A549 (cell line): ENCODE results near the gene SLC7A8. TPM values are rescaled to one million over a fixed set of nuclear protein-coding genes. Genes with fewer than 3 reads are reported as not detected.

Experiments used
- ATAC-seq, 2 experiments: fragments of 200-7000 bp in 1 of 2; fragments of >200 bp in 1 of 2; cut with Nextera tagmentation in 1 of 2; cut with Tn5 transposase in 1 of 2; 3 replicates each; pipeline versions ENCODE4 v1.8.0 to v1.9.1; 2018 to 2020; ENCODE audit warnings: mild to moderate bottlenecking in 1 of 2, moderate library complexity in 1 of 2
- CTCF ChIA-PET: fragments of 300-600 bp; sonication (Branson Sonifier 250); formaldehyde crosslinking; extraction: SDS; loops from one replicate; lab custom pipeline; 2021; ENCODE audit warnings: antibody characterized with exemption, inconsistent platforms; lab: Yijun Ruan, JAX
- POLR2A ChIA-PET: fragments of 350-600 bp; formaldehyde crosslinking; extraction: SDS; loops from one replicate; lab custom pipeline; 2021; ENCODE audit warnings: antibody characterized with exemption, inconsistent platforms; lab: Yijun Ruan, JAX
- DNase-seq, 2 experiments: peaks; one replicate each; pipeline versions ENCODE4 v3.0.0 to v3.0.0-alpha.2; 2011 to 2016; ENCODE audit warnings: low read depth in 1 of 2, low spot score in 1 of 2
- FAIRE-seq: peaks from 2 replicates; lab custom pipeline; 2011; peaks lifted over from hg19 to GRCh38; lab: Jason Lieb, UNC
- H3K27ac ChIP-seq, 2 experiments: fragments of >200 bp; sonication (Bioruptor Twin); formaldehyde crosslinking; 3 replicates each; pipeline ENCODE4 v1.5.1; 2016 to 2017
- H3K4me1 ChIP-seq: fragments of >200 bp; sonication (Bioruptor Twin); formaldehyde crosslinking; 3 replicates; pipeline ENCODE4 v1.6.1; 2016
- H3K4me2 ChIP-seq: fragments of >200 bp; sonication (Bioruptor Twin); formaldehyde crosslinking; 3 replicates; pipeline ENCODE4 v1.6.1; 2016
- H3K4me3 ChIP-seq: fragments of >200 bp; sonication (Bioruptor Twin); formaldehyde crosslinking; 3 replicates; pipeline ENCODE4 v1.5.1; 2016
- H3K9me3 ChIP-seq: fragments of >200 bp; sonication (Bioruptor Twin); formaldehyde crosslinking; 3 replicates; pipeline ENCODE4 v1.6.1; 2016
- BCL3 ChIP-seq: fragments of >200 bp; sonication (Bioruptor Twin); formaldehyde crosslinking; IDR thresholded peaks from 3 replicates; pipeline ENCODE4 v1.6.1; 2016
- CBX8 ChIP-seq: fragments of 200-600 bp; sonication (generic); IDR thresholded peaks from 2 replicates; pipeline ENCODE4 v1.6.1; 2016
- CEBPB ChIP-seq, 2 experiments: fragments of >200 bp in 1 of 2; sonication (Bioruptor Twin) in 1 of 2; formaldehyde crosslinking in 1 of 2; IDR thresholded peaks; 2 replicates each; pipeline ENCODE4 v1.6.1; 2012 to 2016
- CTCF ChIP-seq: fragments of >200 bp; sonication (Bioruptor Twin); formaldehyde crosslinking; IDR thresholded peaks from 3 replicates; pipeline ENCODE4 v1.5.1; 2016
- EHF ChIP-seq: fragments of 250-450 bp; sonication (Bioruptor Pico); IDR thresholded peaks from 2 replicates; pipeline ENCODE4 v1.5.0; 2020; ENCODE audit warnings: mild to moderate bottlenecking
- EHMT2 ChIP-seq: fragments of 200-600 bp; sonication (generic); IDR thresholded peaks from 2 replicates; pipeline ENCODE4 v1.6.1; 2016; ENCODE audit warnings: antibody characterized with exemption, low read depth, mild to moderate bottlenecking, moderate library complexity
- FOSB ChIP-seq: fragments of 250-450 bp; sonication (Bioruptor Pico); IDR thresholded peaks from 2 replicates; pipeline ENCODE4 v1.5.0; 2020; ENCODE audit warnings: mild to moderate bottlenecking, moderate library complexity
- HEYL ChIP-seq: fragments of 250-450 bp; sonication (Bioruptor Pico); IDR thresholded peaks from 2 replicates; pipeline ENCODE4 v1.8.0; 2021; ENCODE audit warnings: mild to moderate bottlenecking, moderate library complexity
- HOXB5 ChIP-seq: fragments of 250-450 bp; sonication (Bioruptor Pico); IDR thresholded peaks from 2 replicates; pipeline ENCODE4 v1.5.0; 2020; ENCODE audit warnings: mild to moderate bottlenecking, moderate library complexity
- KDM5A ChIP-seq: fragments of 200-600 bp; sonication (generic); IDR thresholded peaks from 2 replicates; pipeline ENCODE4 v1.6.1; 2016; ENCODE audit warnings: antibody characterized with exemption, mild to moderate bottlenecking
- MAFK ChIP-seq: fragments of 450-650 bp; IDR thresholded peaks from 2 replicates; pipeline ENCODE4 v1.6.1; 2014; ENCODE audit not compliant: partially characterized antibody
- MAZ ChIP-seq: fragments of 150-350 bp; IDR thresholded peaks from 2 replicates; pipeline ENCODE4 v1.6.1; 2014; ENCODE audit warnings: antibody characterized with exemption, low read depth, low read length, borderline replicate concordance
- NFE2L2 ChIP-seq: fragments of 150-350 bp; conservative IDR thresholded peaks from 2 replicates; pipeline ENCODE4 v1.6.1; 2014; ENCODE audit warnings: low read length
- PBX3 ChIP-seq: IDR thresholded peaks from 2 replicates; pipeline ENCODE4 v1.6.1; 2012
- RFX5 ChIP-seq: fragments of 450-650 bp; IDR thresholded peaks from 2 replicates; pipeline ENCODE4 v1.7.1; 2014; ENCODE audit warnings: antibody characterized with exemption, mild to moderate bottlenecking, moderate library complexity
- RNF2 ChIP-seq: fragments of 200-600 bp; sonication (generic); IDR thresholded peaks from 2 replicates; pipeline ENCODE4 v1.6.1; 2016; ENCODE audit warnings: low read depth, mild to moderate bottlenecking, antibody characterized with exemption, moderate library complexity, borderline replicate concordance
- SREBF2 ChIP-seq: fragments of 450-650 bp; IDR thresholded peaks from 2 replicates; pipeline ENCODE4 v1.6.1; 2014; ENCODE audit warnings: mild to moderate bottlenecking, moderate library complexity
- TP53 ChIP-seq: fragments of 250-450 bp; sonication (Bioruptor Pico); IDR thresholded peaks from 2 replicates; pipeline ENCODE4 v1.5.0; 2021; ENCODE audit warnings: mild to moderate bottlenecking, moderate library complexity
- ZC3H11A ChIP-seq: fragments of 450-650 bp; IDR thresholded peaks from 2 replicates; pipeline ENCODE4 v1.6.1; 2014; ENCODE audit warnings: antibody characterized with exemption, mild to moderate bottlenecking
- ZFP36 ChIP-seq: fragments of 450-650 bp; IDR thresholded peaks from 2 replicates; pipeline ENCODE4 v1.6.1; 2014; ENCODE audit warnings: borderline replicate concordance; ENCODE audit not compliant: partially characterized antibody
- ZSCAN20 ChIP-seq: fragments of 250-450 bp; sonication (Bioruptor Pico); IDR thresholded peaks from 2 replicates; pipeline ENCODE4 v1.8.0; 2022; ENCODE audit warnings: mild to moderate bottlenecking, moderate library complexity
- WGBS: methylation state at CpG from one replicate; pipeline ENCODE4 v1.1.6; 2017; ENCODE audit errors: missing lambda C conversion rate; 5-methylcytosine and 5-hydroxymethylcytosine counted together
- polyA plus RNA-seq, 4 experiments: library from polyadenylated mRNA; depleted of rRNA in 3 of 4; stranded (reverse); fragments of >200 nt; fragmentation: RNase III in 1 of 4; extraction: RNeasy Plus Mini Kit Qiagen cat#74134 plus additional on column Dnase treatment in 1 of 4; gene quantifications; 2 replicates in 3 of 4; 3 replicates in 1 of 4; pipeline ENCODE4 v1.2.3, GENCODE V29; 2011 to 2017
- TF ChIP-seq, protein P1 (sequence below): fragments of 250-450 bp; sonication (Bioruptor Pico); IDR thresholded peaks from 2 replicates; pipeline ENCODE4 v1.5.0; 2020; ENCODE audit warnings: low read depth, mild to moderate bottlenecking, moderate library complexity

Gene SLC7A8
- polyA plus RNA-seq, 2 of the 4 experiments (the other 2 are of a cell fraction) = 0.28 to 0.35 TPM

DNA sequence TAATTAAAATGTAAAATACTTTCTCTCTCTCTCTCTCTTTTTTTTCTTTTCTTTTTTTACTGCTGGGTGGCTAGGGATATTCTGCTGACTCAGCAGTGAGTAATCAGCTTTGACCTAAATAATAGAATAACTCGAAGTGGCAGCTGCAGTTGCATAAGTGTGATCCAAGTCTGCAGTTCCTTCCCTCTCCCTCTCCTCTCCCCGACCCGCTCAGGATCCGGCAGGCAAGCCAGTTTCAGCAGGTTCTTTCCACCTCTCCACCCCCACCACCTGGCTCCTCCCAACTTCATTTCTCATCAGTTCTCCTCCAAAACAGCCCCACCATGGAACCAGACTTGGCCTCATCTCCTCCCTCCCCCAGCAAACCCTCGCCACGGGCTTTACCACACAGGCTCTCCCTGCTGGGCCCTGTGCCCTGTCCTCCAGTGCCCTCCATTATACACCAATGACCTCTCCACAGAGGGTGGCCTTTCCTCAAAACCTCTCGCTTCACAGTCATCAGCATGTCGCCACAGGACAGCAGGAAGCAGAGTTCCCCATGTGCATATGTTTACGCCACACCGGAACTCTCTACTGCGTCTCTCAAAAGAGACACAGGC is 22.4 kb downstream of the SLC7A8 start:
- 59% methylated on average over 11 of the region's 11 CpGs for WGBS
- TF ChIP-seq ZSCAN20 (CRISPR knock-in tag) = no peak
- no peak for TF ChIP-seq ZC3H11A
- TF ChIP-seq MAFK = peak; percentile 99
- POLR2A ChIA-PET = no interaction called here
- no peak for FAIRE-seq
- no peak overlapping the region for H3K4me3 ChIP-seq
- 0 out of 6 replicates have a peak overlapping the region, but pooled peaks of 1 of the 2 experiments have one; percentile 37 for H3K27ac ChIP-seq
- DNase-seq = peak in 1 of 2 experiments; percentile 11
- H3K4me1 ChIP-seq = no peaks in the 10 kb centered on the region
- ATAC-seq = no peak
- no peaks in the 10 kb centered on the region for H3K9me3 ChIP-seq
- CTCF ChIA-PET = interaction anchor here (1.0 to 2.3 kb wide), 3 partner anchors 26 to 41 kb away, joined by 4 to 8 read pairs (median 5); no protein-coding TSS in a partner anchor
- H3K4me2 ChIP-seq = 0 out of 3 replicates have a peak overlapping the region, but pooled peaks have one; percentile 8

- no peak for ATAC-seq
- H3K27ac ChIP-seq = no peak overlapping the region
Observed at GRCh38 chr14:23159532-23159931, 23.9 kb downstream of the SLC7A8 start.

DNA sequence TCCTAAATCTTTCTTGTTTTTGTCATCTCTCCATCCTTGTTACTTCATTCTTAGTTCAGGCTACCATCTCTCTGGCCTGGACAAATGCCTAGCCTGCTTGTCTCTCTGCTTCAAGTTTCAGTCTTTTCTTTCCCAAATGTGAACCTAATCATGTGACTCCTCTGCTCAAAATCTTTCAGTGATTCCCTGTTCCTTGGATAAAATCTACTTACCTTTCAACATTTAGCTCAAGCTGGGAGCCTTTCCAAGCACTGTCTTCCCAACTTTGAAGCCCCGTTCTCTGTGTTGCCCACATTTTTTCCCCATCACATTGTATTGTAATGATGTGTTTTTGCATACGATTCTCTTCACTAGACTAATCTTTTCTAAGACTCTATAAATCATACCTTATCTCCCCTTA is 24.7 kb downstream of the SLC7A8 start:
- H3K4me2 ChIP-seq = no peak overlapping the region
- no peak for DNase-seq
- FAIRE-seq = no peak
- TF ChIP-seq, protein P1, sequence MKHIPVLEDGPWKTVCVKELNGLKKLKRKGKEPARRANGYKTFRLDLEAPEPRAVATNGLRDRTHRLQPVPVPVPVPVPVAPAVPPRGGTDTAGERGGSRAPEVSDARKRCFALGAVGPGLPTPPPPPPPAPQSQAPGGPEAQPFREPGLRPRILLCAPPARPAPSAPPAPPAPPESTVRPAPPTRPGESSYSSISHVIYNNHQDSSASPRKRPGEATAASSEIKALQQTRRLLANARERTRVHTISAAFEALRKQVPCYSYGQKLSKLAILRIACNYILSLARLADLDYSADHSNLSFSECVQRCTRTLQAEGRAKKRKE = no peak
- no peak for TF ChIP-seq MAZ
- TF ChIP-seq SREBF2 = no peak
- TF ChIP-seq ZFP36 = no peak
- no peak for TF ChIP-seq BCL3
- TF ChIP-seq PBX3 = no peak
- TF ChIP-seq CBX8 = no peak
- TF ChIP-seq ZSCAN20 (CRISPR knock-in tag) = no peak
- TF ChIP-seq RFX5 = no peak
- ChIA-PET POLR2A (no interaction called here), CTCF (interaction anchor here (1.0 to 2.3 kb wide), 2 partner anchors 28 to 38 kb away, joined by 3 to 5 read pairs; no protein-coding TSS in a partner anchor)
- H3K4me1 ChIP-seq = peaks cover 5% of the 10 kb centered on the region; the same call in 1 of the 3 replicates
- WGBS = 86% methylated on average over 2 of the region's 2 CpGs
- H3K4me3 ChIP-seq = no peak overlapping the region
- H3K9me3 ChIP-seq = no peaks in the 10 kb centered on the region
- no peak overlapping the region for H3K27ac ChIP-seq
- ATAC-seq = no peak

More at GRCh38 chr14:23159532-23159931, 23.9 kb downstream of the SLC7A8 start:
- CTCF ChIA-PET = interaction anchor here (1.8 to 2.3 kb wide), 2 partner anchors 27 to 39 kb away, joined by 5 to 8 read pairs; no protein-coding TSS in a partner anchor
- Histone ChIP-seq H3K4me2 (no peak overlapping the region), H3K4me1 (peaks cover 5% of the 10 kb centered on the region; the same call in 1 of the 3 replicates), H3K9me3 (no peaks in the 10 kb centered on the region), H3K4me3 (no peak overlapping the region)
- TF ChIP-seq CTCF (no peak), HOXB5 (CRISPR knock-in tag) (no peak), EHF (CRISPR knock-in tag) (no peak), CEBPB (IDR thresholded peaks at IDR 0.05) (no peak), KDM5A (no peak), EHMT2 (no peak), RNF2 (no peak), NFE2L2 (no peak), TP53 (CRISPR knock-in tag) (no peak), FOSB (CRISPR knock-in tag) (no peak), CBX8 (no peak), HEYL (CRISPR knock-in tag) (no peak), RFX5 (no peak)
- TF ChIP-seq, protein P1 = no peak
- no peak for FAIRE-seq
- no peak for DNase-seq
- POLR2A ChIA-PET = no interaction called here
- 52% methylated on average over 1 of the region's 1 CpG for WGBS
